Upper lobe of left lung (tissue), 4 donors: ENCODE results near the gene LHX3.

Experiments
- CTCF ChIP-seq, 6 experiments: fragments of 450-650 bp in 4 of 6; fragments of 200-600 bp in 2 of 6; sonication (generic) in 2 of 6; IDR thresholded peaks; one replicate each; pipeline ENCODE4 v1.5.1; 2016 to 2019; ENCODE audit warnings: antibody characterized with exemption in 6 of 6
- EP300 ChIP-seq, 4 donors: sonication (generic); formaldehyde crosslinking; IDR thresholded peaks; one replicate each; pipeline ENCODE4 v1.5.1; 2017; ENCODE audit warnings: antibody characterized with exemption in 4 of 4, control low read depth in 2 of 4
- POLR2A ChIP-seq, 4 donors: fragments of 450-650 bp; IDR thresholded peaks; one replicate each; pipeline ENCODE4 v1.5.1; 2016 to 2017; ENCODE audit warnings: antibody characterized with exemption in 4 of 4, mild to moderate bottlenecking in 2 of 4

DNA sequence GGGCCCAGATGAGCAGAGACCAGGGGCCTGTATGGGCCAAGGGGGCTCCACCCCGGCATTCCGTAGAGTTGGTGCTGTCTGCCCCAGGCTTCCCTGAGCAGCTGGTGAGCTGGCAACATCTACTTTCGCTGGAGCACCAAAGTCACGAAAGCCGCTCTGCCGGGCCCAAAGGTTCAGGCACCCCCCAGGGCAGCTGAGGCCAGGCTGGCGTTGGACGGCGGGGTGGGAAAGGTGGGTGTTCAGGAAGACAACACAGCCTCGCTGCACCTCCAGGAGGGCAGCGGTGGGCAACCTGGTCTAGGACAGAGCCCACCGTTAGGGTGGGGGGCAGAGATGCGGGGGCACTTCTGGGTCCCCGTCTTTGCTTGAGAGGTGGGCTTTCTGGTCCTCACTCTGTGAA is 56.2 kb downstream of the LHX3 start:
- TF ChIP-seq CTCF (IDR thresholded peaks at IDR 0.05) (no peak), EP300 (IDR thresholded peaks at IDR 0.05) (no peak), POLR2A (IDR thresholded peaks at IDR 0.05) (no peak)
